Left lobe of liver (tissue), 2 donors: ENCODE results near the gene RBM8A. TPM values are rescaled to one million over a fixed set of nuclear protein-coding genes. Genes with fewer than 3 reads are reported as not detected.

Experiments used
- ATAC-seq: fragments of 200-7000 bp; cut with Tn5 transposase; one replicate; pipeline ENCODE4 v1.9.1; 2020; ENCODE audit warnings: mild to moderate bottlenecking, moderate library complexity
- DNase-seq: peaks from one replicate; pipeline ENCODE4 v3.0.0-alpha.2; 2020; ENCODE audit warnings: low spot score
- total RNA-seq: library from RNA; stranded (reverse); gene quantifications from one replicate; pipeline ENCODE4 v1.2.1, GENCODE V29; 2021
- donor health status: DM: no; HTN: no; CAD: no; lungs with moderate emphysema.
- donor health status: DM: no; HTN: yes; CAD: no.

The RBM8A gene
- total RNA-seq, 1 donor from 2014 or later = 45.0 TPM

- DNase-seq (peak; percentile 84), ATAC-seq (peak; percentile 93)
These were observed 41.5 kb downstream of the RBM8A start, which contains the start of gene ANKRD35 for GRCh38 chr1:145885738-145886287. ANKRD35 (minus strand) TSS chr1:145885866; CDS start chr1:145885758, 108 bp downstream.

- no peak for DNase-seq
These were observed 42.6 kb downstream of the RBM8A start for GRCh38 chr1:145884675-145885074.

GRCh38 chr1:145879775-145880174 lies 47.5 kb downstream of the RBM8A start:
- ATAC-seq (no peak), DNase-seq (no peak)

More at GRCh38 chr1:145884675-145885074, 42.6 kb downstream of the RBM8A start:
- ATAC-seq = no peak

GRCh38 chr1:145878724-145879123 lies 48.6 kb downstream of the RBM8A start:
- no peak for DNase-seq
- no peak for ATAC-seq

GRCh38 chr1:145877923-145878486 lies 49.3 kb downstream of the RBM8A start:
- DNase-seq (no peak), ATAC-seq (no peak)

GRCh38 chr1:145874646-145875045 lies 52.6 kb downstream of the RBM8A start:
- DNase-seq (no peak), ATAC-seq (no peak)

- DNase-seq (peak; percentile 82), ATAC-seq (peak; percentile 94)
These were observed 55.0 kb downstream of the RBM8A start for GRCh38 chr1:145871994-145872924.

Other genes with a start within 250 kb of the RBM8A start
- gene PDZK1, start 220.1 kb downstream of the RBM8A start, total RNA-seq = 76.0 TPM
- not detected for gene CD160, start 208.0 kb downstream of the RBM8A start, total RNA-seq
- 4.9 TPM for gene RNF115, start 103.4 kb downstream of the RBM8A start, total RNA-seq
- 7.4 TPM for gene POLR3C, start 103.3 kb downstream of the RBM8A start, total RNA-seq
- gene NUDT17, start 81.9 kb downstream of the RBM8A start, total RNA-seq = 0.63 TPM
- 6.2 TPM for gene PIAS3, start 68.4 kb downstream of the RBM8A start, total RNA-seq
- 2.4 TPM for gene ANKRD35, start 41.6 kb downstream of the RBM8A start, total RNA-seq
- 1.5 TPM for gene ITGA10, start 17.4 kb downstream of the RBM8A start, total RNA-seq
- gene PEX11B, start 8.8 kb downstream of the RBM8A start, total RNA-seq = 16.1 TPM
- gene LIX1L, start 30.5 kb upstream of the RBM8A start, total RNA-seq = 11.4 TPM
- 0.65 TPM for gene ANKRD34A, start 37.1 kb upstream of the RBM8A start, total RNA-seq
- gene POLR3GL, start 37.2 kb upstream of the RBM8A start, total RNA-seq = 14.2 TPM
- 66.5 TPM for gene TXNIP, start 69.1 kb upstream of the RBM8A start, total RNA-seq
- 110 TPM for gene HJV, start 94.3 kb upstream of the RBM8A start, total RNA-seq
- 1.4 TPM for gene NBPF10, start 217.3 kb upstream of the RBM8A start, total RNA-seq